GM18873 (cell line): ENCODE results near the gene ELAVL4.
"Not testable (repeated sequence)": the region's sequence is repeated elsewhere in the genome, so short reads cannot be mapped to it uniquely, and the experiment has no call there.

ENCODE experiments used
- ATAC-seq: cut with Tn5 transposase; IDR thresholded peaks from one replicate; pipeline ENCODE4 v1.9.1; 2021; ENCODE audit warnings: mild to moderate bottlenecking, moderate library complexity, moderate number of reproducible peaks; ENCODE audit not compliant: unreplicated experiment, low FRiP score

Gene ELAVL4

GRCh38 chr1:50112193-50112592 is 3.5 kb downstream of the ELAVL4 start:
- ATAC-seq = no peak

- ATAC-seq = no peak
Observed at GRCh38 chr1:50123071-50123470, 14.4 kb downstream of the ELAVL4 start.

- ATAC-seq = no peak
Observed at GRCh38 chr1:50126927-50127715, 18.4 kb downstream of the ELAVL4 start.

GRCh38 chr1:50129201-50129600 is 20.5 kb downstream of the ELAVL4 start:
- ATAC-seq = no peak

GRCh38 chr1:50132347-50132894 is 23.7 kb downstream of the ELAVL4 start:
- ATAC-seq = no peak

GRCh38 chr1:50135716-50136115 is 27.0 kb downstream of the ELAVL4 start:
- no peak for ATAC-seq

- ATAC-seq = no peak
Observed at GRCh38 chr1:50139339-50140181, 30.8 kb downstream of the ELAVL4 start.

- ATAC-seq = no peak
Observed at GRCh38 chr1:50140182-50140447, 31.4 kb downstream of the ELAVL4 start.

GRCh38 chr1:50147191-50147850 is 38.6 kb downstream of the ELAVL4 start:
- no peak for ATAC-seq

GRCh38 chr1:50148142-50148923 is 39.6 kb downstream of the ELAVL4 start:
- no peak for ATAC-seq

- no peak for ATAC-seq
Observed at GRCh38 chr1:50152236-50152635, 43.5 kb downstream of the ELAVL4 start.

GRCh38 chr1:50155541-50155940 is 46.8 kb downstream of the ELAVL4 start:
- ATAC-seq = no peak

GRCh38 chr1:50156241-50157010 is 47.7 kb downstream of the ELAVL4 start:
- no peak for ATAC-seq

- ATAC-seq = no peak
Observed at GRCh38 chr1:50157306-50157941, 48.7 kb downstream of the ELAVL4 start.

GRCh38 chr1:50158421-50158820 is 49.7 kb downstream of the ELAVL4 start:
- no peak for ATAC-seq

- ATAC-seq = no peak
Observed at GRCh38 chr1:50163680-50164079, 55.0 kb downstream of the ELAVL4 start.

GRCh38 chr1:50166351-50166750 is 57.6 kb downstream of the ELAVL4 start:
- not testable (repeated sequence) for ATAC-seq

- no peak for ATAC-seq
Observed at GRCh38 chr1:50172299-50172698, 63.6 kb downstream of the ELAVL4 start.

- ATAC-seq = no peak
Observed at GRCh38 chr1:50174101-50174500, 65.4 kb downstream of the ELAVL4 start.
